ENCODE results near the gene NRP1. TPM values are rescaled to one million over a fixed set of nuclear protein-coding genes. Genes with fewer than 3 reads are reported as not detected.

Gene NRP1
- total RNA-seq, 1 experiment from 2014 or later = 0.71 TPM

- Histone ChIP-seq H3K9me2 (replicated peaks; ENCODE audit: insufficient read depth, low read length) (no peaks in the 10 kb centered on the region), H4K20me1 (ENCODE audit: insufficient read depth, low read depth, low read length) (no peaks in the 10 kb centered on the region), H3K79me2 (ENCODE audit: low read length) (no peaks in the 10 kb centered on the region), H3K4me3 (ENCODE audit: low read length) (no peak overlapping the region), H3K9ac (ENCODE audit: low read length) (no peak overlapping the region), H2AFZ (ENCODE audit: low read length) (no peak overlapping the region), H3K27me3 (ENCODE audit: low read length) (no peaks in the 10 kb centered on the region), H3K4me1 (ENCODE audit: low read length) (no peaks in the 10 kb centered on the region), H3K36me3 (ENCODE audit: insufficient read depth, low read length) (no peaks in the 10 kb centered on the region), H3K27ac (ENCODE audit: low read length) (no peak overlapping the region), H3K9me3 (ENCODE audit: low read length) (no peaks in the 10 kb centered on the region), H3K4me2 (ENCODE audit: low read depth, low read length, poor library complexity, severe bottlenecking) (no peak overlapping the region)
- DNase-seq = no peak
Observed at GRCh38 chr10:33216661-33217427, 117.6 kb downstream of the NRP1 start.

GRCh38 chr10:33215635-33216034, 118.8 kb downstream of the NRP1 start:
- H2AFZ ChIP-seq (ENCODE audit: low read length) = no peak overlapping the region

GRCh38 chr10:33215154-33215553, 119.3 kb downstream of the NRP1 start:
- no peaks in the 10 kb centered on the region for H3K4me1 ChIP-seq (ENCODE audit: low read length)
- H3K27ac ChIP-seq (ENCODE audit: low read length) = no peak overlapping the region
- H3K27me3 ChIP-seq (ENCODE audit: low read length) = no peaks in the 10 kb centered on the region
- no peak overlapping the region for H2AFZ ChIP-seq (ENCODE audit: low read length)
- no peak overlapping the region for H3K9ac ChIP-seq (ENCODE audit: low read length)
- no peaks in the 10 kb centered on the region for H4K20me1 ChIP-seq (ENCODE audit: insufficient read depth, low read depth, low read length)
- no peak for DNase-seq
- H3K9me2 ChIP-seq (replicated peaks; ENCODE audit: insufficient read depth, low read length) = no peaks in the 10 kb centered on the region
- no peaks in the 10 kb centered on the region for H3K79me2 ChIP-seq (ENCODE audit: low read length)
- H3K36me3 ChIP-seq (ENCODE audit: insufficient read depth, low read length) = no peaks in the 10 kb centered on the region
- H3K9me3 ChIP-seq (ENCODE audit: low read length) = no peaks in the 10 kb centered on the region
- no peak overlapping the region for H3K4me2 ChIP-seq (ENCODE audit: low read depth, low read length, poor library complexity, severe bottlenecking)
- H3K4me3 ChIP-seq (ENCODE audit: low read length) = no peak overlapping the region

More at GRCh38 chr10:33215635-33216034, 118.8 kb downstream of the NRP1 start:
- no peaks in the 10 kb centered on the region for H3K79me2 ChIP-seq (ENCODE audit: low read length)
- DNase-seq = no peak
- H3K9me3 ChIP-seq (ENCODE audit: low read length) = no peaks in the 10 kb centered on the region
- no peak overlapping the region for H3K4me3 ChIP-seq (ENCODE audit: low read length)
- H3K4me1 ChIP-seq (ENCODE audit: low read length) = no peaks in the 10 kb centered on the region
- no peaks in the 10 kb centered on the region for H3K9me2 ChIP-seq (replicated peaks; ENCODE audit: insufficient read depth, low read length)
- no peak overlapping the region for H3K9ac ChIP-seq (ENCODE audit: low read length)
- H3K27me3 ChIP-seq (ENCODE audit: low read length) = no peaks in the 10 kb centered on the region
- H4K20me1 ChIP-seq (ENCODE audit: insufficient read depth, low read depth, low read length) = no peaks in the 10 kb centered on the region
- no peak overlapping the region for H3K27ac ChIP-seq (ENCODE audit: low read length)
- H3K36me3 ChIP-seq (ENCODE audit: insufficient read depth, low read length) = no peaks in the 10 kb centered on the region
- H3K4me2 ChIP-seq (ENCODE audit: low read depth, low read length, poor library complexity, severe bottlenecking) = no peak overlapping the region

- Histone ChIP-seq H3K79me2 (ENCODE audit: low read length) (no peaks in the 10 kb centered on the region), H3K27ac (ENCODE audit: low read length) (no peak overlapping the region), H3K9me2 (replicated peaks; ENCODE audit: insufficient read depth, low read length) (no peaks in the 10 kb centered on the region), H2AFZ (ENCODE audit: low read length) (no peak overlapping the region), H3K4me3 (ENCODE audit: low read length) (no peak overlapping the region), H3K36me3 (ENCODE audit: insufficient read depth, low read length) (no peaks in the 10 kb centered on the region), H3K4me2 (ENCODE audit: low read depth, low read length, poor library complexity, severe bottlenecking) (no peak overlapping the region), H3K4me1 (ENCODE audit: low read length) (no peaks in the 10 kb centered on the region), H4K20me1 (ENCODE audit: insufficient read depth, low read depth, low read length) (no peaks in the 10 kb centered on the region), H3K9ac (ENCODE audit: low read length) (no peak overlapping the region), H3K27me3 (ENCODE audit: low read length) (no peaks in the 10 kb centered on the region), H3K9me3 (ENCODE audit: low read length) (no peaks in the 10 kb centered on the region)
- DNase-seq = no peak
Observed at GRCh38 chr10:33214174-33214573, 120.3 kb downstream of the NRP1 start.

- no peaks in the 10 kb centered on the region for H3K9me3 ChIP-seq (ENCODE audit: low read length)
- no peak overlapping the region for H2AFZ ChIP-seq (ENCODE audit: low read length)
- H3K27ac ChIP-seq (ENCODE audit: low read length) = no peak overlapping the region
- H3K79me2 ChIP-seq (ENCODE audit: low read length) = no peaks in the 10 kb centered on the region
- no peaks in the 10 kb centered on the region for H3K27me3 ChIP-seq (ENCODE audit: low read length)
- no peak overlapping the region for H3K4me3 ChIP-seq (ENCODE audit: low read length)
- H3K4me2 ChIP-seq (ENCODE audit: low read depth, low read length, poor library complexity, severe bottlenecking) = no peak overlapping the region
- no peaks in the 10 kb centered on the region for H3K36me3 ChIP-seq (ENCODE audit: insufficient read depth, low read length)
- no peaks in the 10 kb centered on the region for H3K9me2 ChIP-seq (replicated peaks; ENCODE audit: insufficient read depth, low read length)
- no peaks in the 10 kb centered on the region; the same call in 1 of the 2 replicates for H3K4me1 ChIP-seq (ENCODE audit: low read length)
- no peak for DNase-seq
- no peak overlapping the region for H3K9ac ChIP-seq (ENCODE audit: low read length)
- H4K20me1 ChIP-seq (ENCODE audit: insufficient read depth, low read depth, low read length) = no peaks in the 10 kb centered on the region
Observed at GRCh38 chr10:33212061-33212748, 122.3 kb downstream of the NRP1 start.

- H3K36me3 ChIP-seq (ENCODE audit: insufficient read depth, low read length) = no peaks in the 10 kb centered on the region
- H3K79me2 ChIP-seq (ENCODE audit: low read length) = no peaks in the 10 kb centered on the region
- no peak overlapping the region for H3K4me3 ChIP-seq (ENCODE audit: low read length)
- H3K4me1 ChIP-seq (ENCODE audit: low read length) = no peaks in the 10 kb centered on the region; the same call in 1 of the 2 replicates
- H3K9me2 ChIP-seq (replicated peaks; ENCODE audit: insufficient read depth, low read length) = no peaks in the 10 kb centered on the region
- H3K4me2 ChIP-seq (ENCODE audit: low read depth, low read length, poor library complexity, severe bottlenecking) = no peak overlapping the region
- no peak overlapping the region for H3K9ac ChIP-seq (ENCODE audit: low read length)
- no peaks in the 10 kb centered on the region for H3K27me3 ChIP-seq (ENCODE audit: low read length)
- DNase-seq = no peak
- no peaks in the 10 kb centered on the region for H3K9me3 ChIP-seq (ENCODE audit: low read length)
- no peak overlapping the region for H2AFZ ChIP-seq (ENCODE audit: low read length)
- H3K27ac ChIP-seq (ENCODE audit: low read length) = no peak overlapping the region
- H4K20me1 ChIP-seq (ENCODE audit: insufficient read depth, low read depth, low read length) = no peaks in the 10 kb centered on the region
Observed at GRCh38 chr10:33211106-33211878, 123.2 kb downstream of the NRP1 start.

- Histone ChIP-seq H2AFZ (ENCODE audit: low read length) (no peak overlapping the region), H3K36me3 (ENCODE audit: insufficient read depth, low read length) (no peaks in the 10 kb centered on the region), H3K27me3 (ENCODE audit: low read length) (no peaks in the 10 kb centered on the region), H3K4me1 (ENCODE audit: low read length) (no peaks in the 10 kb centered on the region; the same call in 1 of the 2 replicates), H3K27ac (ENCODE audit: low read length) (no peak overlapping the region), H3K4me3 (ENCODE audit: low read length) (no peak overlapping the region), H3K9ac (ENCODE audit: low read length) (no peak overlapping the region), H3K79me2 (ENCODE audit: low read length) (no peaks in the 10 kb centered on the region), H3K9me2 (replicated peaks; ENCODE audit: insufficient read depth, low read length) (no peaks in the 10 kb centered on the region), H3K9me3 (ENCODE audit: low read length) (no peaks in the 10 kb centered on the region), H4K20me1 (ENCODE audit: insufficient read depth, low read depth, low read length) (no peaks in the 10 kb centered on the region), H3K4me2 (ENCODE audit: low read depth, low read length, poor library complexity, severe bottlenecking) (no peak overlapping the region)
- no peak for DNase-seq
Observed at GRCh38 chr10:33209802-33210201, 124.7 kb downstream of the NRP1 start.

GRCh38 chr10:33208166-33208565, 126.3 kb downstream of the NRP1 start:
- Histone ChIP-seq H3K36me3 (ENCODE audit: insufficient read depth, low read length) (no peaks in the 10 kb centered on the region), H3K4me1 (ENCODE audit: low read length) (no peaks in the 10 kb centered on the region; the same call in 1 of the 2 replicates), H3K9ac (ENCODE audit: low read length) (no peak overlapping the region), H2AFZ (ENCODE audit: low read length) (no peak overlapping the region), H3K4me2 (ENCODE audit: low read depth, low read length, poor library complexity, severe bottlenecking) (no peak overlapping the region), H4K20me1 (ENCODE audit: insufficient read depth, low read depth, low read length) (no peaks in the 10 kb centered on the region), H3K79me2 (ENCODE audit: low read length) (no peaks in the 10 kb centered on the region), H3K4me3 (ENCODE audit: low read length) (no peak overlapping the region), H3K9me2 (replicated peaks; ENCODE audit: insufficient read depth, low read length) (no peaks in the 10 kb centered on the region), H3K27ac (ENCODE audit: low read length) (no peak overlapping the region), H3K9me3 (ENCODE audit: low read length) (no peaks in the 10 kb centered on the region), H3K27me3 (ENCODE audit: low read length) (no peaks in the 10 kb centered on the region)
- no peak for DNase-seq

Measured in Karpas-422 (cell line).